HepG2 (cell line): Measurements from ENCODE around the gene GSTP1. TPM values are rescaled to one million over a fixed set of nuclear protein-coding genes. Genes with fewer than 3 reads are reported as not detected.
A peak's percentile ranks its signal among the peaks of the same experiment; 100 is the strongest.

Experiments
- EP300 ChIP-seq, 3 experiments: sonication (generic) in 1 of 3; formaldehyde crosslinking in 1 of 3; IDR thresholded peaks; 2 replicates each; pipeline versions ENCODE4 v1.5.1 to v1.6.1; 2011 to 2020; ENCODE audit warnings: low read depth in 2 of 3, low read length in 2 of 3, borderline replicate concordance in 1 of 3, improper control_type of control experiment in 1 of 3, mild to moderate bottlenecking in 1 of 3, missing genetic modification reagents in 1 of 3, moderate library complexity in 1 of 3
- HBP1 ChIP-seq: IDR thresholded peaks from 2 replicates; pipeline ENCODE4 v1.6.1; 2016; ENCODE audit warnings: low read depth, control low read depth
- HNF4A ChIP-seq: sonication (generic); formaldehyde crosslinking; IDR thresholded peaks from 2 replicates; pipeline ENCODE4 v1.4.0; 2020; ENCODE audit warnings: missing genetic modification reagents
- NFE2 ChIP-seq: sonication (generic); formaldehyde crosslinking; IDR thresholded peaks from 2 replicates; pipeline ENCODE4 v1.4.0; 2020; ENCODE audit warnings: missing genetic modification reagents
- NR2F6 ChIP-seq, 2 experiments: IDR thresholded peaks; 2 replicates each; pipeline ENCODE4 v1.6.1; 2016; ENCODE audit warnings: antibody characterized with exemption in 1 of 2, mild to moderate bottlenecking in 1 of 2
- SP5 ChIP-seq: IDR thresholded peaks from 2 replicates; pipeline ENCODE4 v1.6.1; 2016; ENCODE audit warnings: low read depth, borderline replicate concordance
- TGIF2 ChIP-seq: IDR thresholded peaks from 2 replicates; pipeline ENCODE4 v1.6.1; 2016; ENCODE audit warnings: control low read depth, missing compliant biosample characterization
- THRA ChIP-seq: sonication (generic); formaldehyde crosslinking; IDR thresholded peaks from 2 replicates; pipeline ENCODE4 v1.4.0; 2020; ENCODE audit warnings: missing genetic modification reagents, borderline replicate concordance
- ZBTB7B ChIP-seq: sonication (generic); formaldehyde crosslinking; IDR thresholded peaks from 2 replicates; pipeline ENCODE4 v1.4.0; 2020; ENCODE audit warnings: missing genetic modification reagents
- ZNF232 ChIP-seq: sonication (generic); formaldehyde crosslinking; IDR thresholded peaks from 2 replicates; pipeline ENCODE4 v1.4.0; 2020; ENCODE audit warnings: missing genetic modification reagents, borderline replicate concordance
- ZNF274 ChIP-seq: sonication (generic); formaldehyde crosslinking; IDR thresholded peaks from 2 replicates; pipeline ENCODE4 v1.5.1; 2020; ENCODE audit warnings: mild to moderate bottlenecking, missing genetic modification reagents
- ZNF552 ChIP-seq: sonication (generic); formaldehyde crosslinking; IDR thresholded peaks from 2 replicates; pipeline ENCODE4 v1.9.0; 2022; ENCODE audit warnings: missing genetic modification reagents, mild to moderate bottlenecking, borderline replicate concordance
- ZNF678 ChIP-seq: sonication (generic); formaldehyde crosslinking; IDR thresholded peaks from 2 replicates; pipeline ENCODE4 v1.4.0; 2020; ENCODE audit warnings: mild to moderate bottlenecking, missing genetic modification reagents
- ZNF704 ChIP-seq: sonication (generic); formaldehyde crosslinking; IDR thresholded peaks from 2 replicates; pipeline ENCODE4 v1.8.1; 2023; ENCODE audit warnings: mild to moderate bottlenecking, inconsistent platforms, moderate library complexity, missing genetic modification reagents, borderline replicate concordance
- ZNF772 ChIP-seq: sonication (generic); formaldehyde crosslinking; IDR thresholded peaks from 2 replicates; pipeline ENCODE4 v1.5.0; 2020; ENCODE audit warnings: mild to moderate bottlenecking, missing genetic modification reagents
- polyA plus RNA-seq, 8 experiments: library from polyadenylated mRNA; depleted of rRNA in 3 of 8; stranded (reverse) in 7 of 8; unstranded in 1 of 8; fragments of >200 nt; fragmentation: Illumina TruSeq in 4 of 8; extraction: Trizol in 4 of 8; gene quantifications; 2 replicates each; pipeline versions ENCODE4 v1.2.1 to v1.2.3, GENCODE V29; 2011 to 2016; ENCODE audit warnings: low read depth in 4 of 8, missing spikeins in 1 of 8, mixed read lengths in 1 of 8; ENCODE audit not compliant: insufficient read depth in 1 of 8
- total RNA-seq, 5 experiments: library from RNA; depleted of rRNA; stranded (reverse); fragments of >200 nt; fragmentation: Illumina TruSeq; extraction: Trizol; gene quantifications; 2 replicates each; pipeline ENCODE4 v1.2.3, GENCODE V29; 2016; ENCODE audit warnings: low read depth in 1 of 5
- TF ChIP-seq, protein P1 (sequence below): sonication (generic); formaldehyde crosslinking; conservative IDR thresholded peaks from 2 replicates; pipeline ENCODE4 v1.8.0; 2022; ENCODE audit warnings: missing genetic modification reagents
- TF ChIP-seq, protein P2 (sequence below): sonication (generic); formaldehyde crosslinking; IDR thresholded peaks from 2 replicates; pipeline ENCODE4 v1.4.0; 2020; ENCODE audit warnings: low read depth, mild to moderate bottlenecking, missing genetic modification reagents
- TF ChIP-seq, protein P3 (sequence below): sonication (generic); formaldehyde crosslinking; IDR thresholded peaks from 2 replicates; pipeline ENCODE4 v1.4.0; 2020; ENCODE audit warnings: missing genetic modification reagents

GSTP1 gene
- total and polyA plus RNA-seq, 2 of the 13 experiments (the other 11 are each of a cell fraction or from before 2014, with no cell fraction given), result not detected

GRCh38 chr11:67617243-67617953 is 33.8 kb downstream of the GSTP1 start (continued):
- TF ChIP-seq ZNF772 (no peak), SP5 (CRISPR knock-in tag) (peak; percentile 24; the same call in 1 of the 2 replicates), ZNF552 (CRISPR knock-in tag) (no peak), NFE2 (CRISPR knock-in tag) (no peak), EP300 (IDR thresholded peaks at IDR 0.05; ENCODE audit: low read depth in 2 of 2, low read length in 2 of 2) (peak in 1 of 2 experiments; percentile 61; a peak in 1 of 4 replicates), EP300 (CRISPR knock-in tag; IDR thresholded peaks at IDR 0.05; ENCODE audit: borderline replicate concordance) (no peak), NR2F6 (IDR thresholded peaks at IDR 0.05) (peak; percentile 65; the same call in 1 of the 2 replicates), NR2F6 (CRISPR knock-in tag; IDR thresholded peaks at IDR 0.05) (peak; percentile 50; the same call in 1 of the 2 replicates), HBP1 (CRISPR knock-in tag) (no peak), ZNF704 (no peak), TGIF2 (CRISPR knock-in tag) (peak; percentile 60; the same call in 1 of the 2 replicates), HNF4A (peak; percentile 89), THRA (0 out of 2 replicates have a peak, but pooled peaks have one; percentile 7), ZNF274 (CRISPR knock-in tag) (no peak), ZNF678 (CRISPR knock-in tag) (no peak), ZNF232 (CRISPR knock-in tag) (no peak), ZBTB7B (CRISPR knock-in tag) (peak; percentile 78)
- TF ChIP-seq, protein P1, sequence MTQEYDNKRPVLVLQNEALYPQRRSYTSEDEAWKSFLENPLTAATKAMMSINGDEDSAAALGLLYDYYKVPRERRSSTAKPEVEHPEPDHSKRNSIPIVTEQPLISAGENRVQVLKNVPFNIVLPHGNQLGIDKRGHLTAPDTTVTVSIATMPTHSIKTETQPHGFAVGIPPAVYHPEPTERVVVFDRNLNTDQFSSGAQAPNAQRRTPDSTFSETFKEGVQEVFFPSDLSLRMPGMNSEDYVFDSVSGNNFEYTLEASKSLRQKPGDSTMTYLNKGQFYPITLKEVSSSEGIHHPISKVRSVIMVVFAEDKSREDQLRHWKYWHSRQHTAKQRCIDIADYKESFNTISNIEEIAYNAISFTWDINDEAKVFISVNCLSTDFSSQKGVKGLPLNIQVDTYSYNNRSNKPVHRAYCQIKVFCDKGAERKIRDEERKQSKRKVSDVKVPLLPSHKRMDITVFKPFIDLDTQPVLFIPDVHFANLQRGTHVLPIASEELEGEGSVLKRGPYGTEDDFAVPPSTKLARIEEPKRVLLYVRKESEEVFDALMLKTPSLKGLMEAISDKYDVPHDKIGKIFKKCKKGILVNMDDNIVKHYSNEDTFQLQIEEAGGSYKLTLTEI (CRISPR knock-in tag), result no peak
- TF ChIP-seq, protein P2, sequence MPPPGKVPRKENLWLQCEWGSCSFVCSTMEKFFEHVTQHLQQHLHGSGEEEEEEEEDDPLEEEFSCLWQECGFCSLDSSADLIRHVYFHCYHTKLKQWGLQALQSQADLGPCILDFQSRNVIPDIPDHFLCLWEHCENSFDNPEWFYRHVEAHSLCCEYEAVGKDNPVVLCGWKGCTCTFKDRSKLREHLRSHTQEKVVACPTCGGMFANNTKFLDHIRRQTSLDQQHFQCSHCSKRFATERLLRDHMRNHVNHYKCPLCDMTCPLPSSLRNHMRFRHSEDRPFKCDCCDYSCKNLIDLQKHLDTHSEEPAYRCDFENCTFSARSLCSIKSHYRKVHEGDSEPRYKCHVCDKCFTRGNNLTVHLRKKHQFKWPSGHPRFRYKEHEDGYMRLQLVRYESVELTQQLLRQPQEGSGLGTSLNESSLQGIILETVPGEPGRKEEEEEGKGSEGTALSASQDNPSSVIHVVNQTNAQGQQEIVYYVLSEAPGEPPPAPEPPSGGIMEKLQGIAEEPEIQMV, result no peak
- TF ChIP-seq, protein P3, sequence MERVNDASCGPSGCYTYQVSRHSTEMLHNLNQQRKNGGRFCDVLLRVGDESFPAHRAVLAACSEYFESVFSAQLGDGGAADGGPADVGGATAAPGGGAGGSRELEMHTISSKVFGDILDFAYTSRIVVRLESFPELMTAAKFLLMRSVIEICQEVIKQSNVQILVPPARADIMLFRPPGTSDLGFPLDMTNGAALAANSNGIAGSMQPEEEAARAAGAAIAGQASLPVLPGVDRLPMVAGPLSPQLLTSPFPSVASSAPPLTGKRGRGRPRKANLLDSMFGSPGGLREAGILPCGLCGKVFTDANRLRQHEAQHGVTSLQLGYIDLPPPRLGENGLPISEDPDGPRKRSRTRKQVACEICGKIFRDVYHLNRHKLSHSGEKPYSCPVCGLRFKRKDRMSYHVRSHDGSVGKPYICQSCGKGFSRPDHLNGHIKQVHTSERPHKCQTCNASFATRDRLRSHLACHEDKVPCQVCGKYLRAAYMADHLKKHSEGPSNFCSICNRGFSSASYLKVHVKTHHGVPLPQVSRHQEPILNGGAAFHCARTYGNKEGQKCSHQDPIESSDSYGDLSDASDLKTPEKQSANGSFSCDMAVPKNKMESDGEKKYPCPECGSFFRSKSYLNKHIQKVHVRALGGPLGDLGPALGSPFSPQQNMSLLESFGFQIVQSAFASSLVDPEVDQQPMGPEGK (CRISPR knock-in tag), result peak; percentile 54; the same call in 1 of the 2 replicates
